Smooth muscle cell (in vitro differentiated cells): ENCODE data around the gene ASB10. TPM values are rescaled to one million over a fixed set of nuclear protein-coding genes. Genes with fewer than 3 reads are reported as not detected.

Source experiments
- DNase-seq: peaks from one replicate; lab custom pipeline; 2025; ENCODE audit not compliant: unreplicated experiment; lab: John Stamatoyannopoulos, UW
- H2AFZ ChIP-seq: fragments of 200-600 bp; sonication (generic); 2 replicates; pipeline ENCODE4 v1.6.0; 2016; ENCODE audit warnings: antibody characterized with exemption, low read depth, mild to moderate bottlenecking
- H3F3A ChIP-seq: fragments of 200-600 bp; sonication (generic); 2 replicates; pipeline ENCODE4 v1.6.0; 2017; ENCODE audit warnings: antibody characterized with exemption, low read depth
- H3K27ac ChIP-seq: fragments of 200-600 bp; sonication (generic); 2 replicates; pipeline ENCODE4 v1.5.1; 2016; ENCODE audit warnings: low read depth, mild to moderate bottlenecking
- H3K27me3 ChIP-seq: fragments of 200-600 bp; sonication (generic); 2 replicates; pipeline ENCODE4 v1.6.1; 2016; ENCODE audit warnings: low read depth, mild to moderate bottlenecking
- H3K36me3 ChIP-seq: fragments of 200-600 bp; sonication (generic); 2 replicates; pipeline ENCODE4 v1.5.1; 2016; ENCODE audit warnings: low read depth
- H3K4me1 ChIP-seq: fragments of 200-600 bp; sonication (generic); 2 replicates; pipeline ENCODE4 v1.5.1; 2016; ENCODE audit warnings: low read depth
- H3K4me2 ChIP-seq: fragments of 200-600 bp; sonication (generic); 2 replicates; pipeline ENCODE4 v1.6.0; 2016; ENCODE audit warnings: mild to moderate bottlenecking
- H3K4me3 ChIP-seq: fragments of 200-600 bp; sonication (generic); 2 replicates; pipeline ENCODE4 v1.5.1; 2016; ENCODE audit warnings: mild to moderate bottlenecking
- H3K79me2 ChIP-seq: fragments of 200-600 bp; sonication (generic); 2 replicates; pipeline ENCODE4 v1.6.0; 2016; ENCODE audit warnings: low read depth, mild to moderate bottlenecking
- H3K9ac ChIP-seq: fragments of 200-600 bp; sonication (generic); 2 replicates; pipeline ENCODE4 v1.6.0; 2016; ENCODE audit warnings: low read depth
- H3K9me3 ChIP-seq: fragments of 200-600 bp; sonication (generic); replicated peaks from 2 replicates; pipeline ENCODE4 v1.5.1; 2016; ENCODE audit warnings: low read depth
- H4K20me1 ChIP-seq: fragments of 200-600 bp; sonication (generic); 2 replicates; pipeline ENCODE4 v1.6.0; 2016; ENCODE audit warnings: low read depth
- WGBS: methylation state at CpG from one replicate; pipeline ENCODE4 v1.1.7; 2016; ENCODE audit warnings: low lambda C conversion rate; 5-methylcytosine and 5-hydroxymethylcytosine counted together
- polyA plus RNA-seq: library from polyadenylated mRNA; unstranded; fragments of >200 nt; fragmentation: Nextera tagmentation; extraction: Ambion mirVana; gene quantifications from 2 replicates; pipeline ENCODE4 v1.2.1, GENCODE V29; 2016
- total RNA-seq: library from RNA; depleted of rRNA; stranded (reverse); fragments of >200 nt; gene quantifications from 2 replicates; pipeline ENCODE4 v1.2.3, GENCODE V29; 2014
- TF ChIP-seq, protein P1 (sequence below): fragments of 200-600 bp; sonication (generic); IDR thresholded peaks from 2 replicates; pipeline ENCODE4 v1.5.1; 2017; ENCODE audit warnings: borderline replicate concordance, mild to moderate bottlenecking, antibody characterized with exemption; ENCODE audit not compliant: insufficient read depth, poor library complexity, severe bottlenecking

Gene ASB10
- total and polyA plus RNA-seq, 2 experiments from 2014 or later = not detected

DNA sequence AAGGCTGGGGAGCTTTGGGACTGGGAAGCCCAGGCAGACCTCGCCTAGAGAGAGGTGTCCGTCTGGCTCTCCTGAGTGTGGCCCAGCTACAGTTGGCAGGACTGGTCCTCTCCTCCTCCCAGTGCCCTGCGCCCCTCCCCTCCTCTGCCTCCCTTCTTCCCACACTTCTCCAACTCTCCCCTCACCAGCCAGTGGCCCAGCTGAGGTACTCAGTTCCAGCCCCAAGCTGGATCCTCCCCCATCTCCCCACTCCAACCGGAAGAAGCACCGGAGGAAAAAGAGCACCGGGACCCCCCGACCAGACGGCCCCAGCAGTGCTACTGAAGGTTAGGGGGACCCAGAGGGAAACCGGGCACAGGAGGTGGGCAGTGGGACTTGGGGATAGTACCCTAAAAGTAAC lies 47.3 kb downstream of the ASB10 start:
- WGBS = 94% methylated on average over 9 of the region's 9 CpGs

DNA sequence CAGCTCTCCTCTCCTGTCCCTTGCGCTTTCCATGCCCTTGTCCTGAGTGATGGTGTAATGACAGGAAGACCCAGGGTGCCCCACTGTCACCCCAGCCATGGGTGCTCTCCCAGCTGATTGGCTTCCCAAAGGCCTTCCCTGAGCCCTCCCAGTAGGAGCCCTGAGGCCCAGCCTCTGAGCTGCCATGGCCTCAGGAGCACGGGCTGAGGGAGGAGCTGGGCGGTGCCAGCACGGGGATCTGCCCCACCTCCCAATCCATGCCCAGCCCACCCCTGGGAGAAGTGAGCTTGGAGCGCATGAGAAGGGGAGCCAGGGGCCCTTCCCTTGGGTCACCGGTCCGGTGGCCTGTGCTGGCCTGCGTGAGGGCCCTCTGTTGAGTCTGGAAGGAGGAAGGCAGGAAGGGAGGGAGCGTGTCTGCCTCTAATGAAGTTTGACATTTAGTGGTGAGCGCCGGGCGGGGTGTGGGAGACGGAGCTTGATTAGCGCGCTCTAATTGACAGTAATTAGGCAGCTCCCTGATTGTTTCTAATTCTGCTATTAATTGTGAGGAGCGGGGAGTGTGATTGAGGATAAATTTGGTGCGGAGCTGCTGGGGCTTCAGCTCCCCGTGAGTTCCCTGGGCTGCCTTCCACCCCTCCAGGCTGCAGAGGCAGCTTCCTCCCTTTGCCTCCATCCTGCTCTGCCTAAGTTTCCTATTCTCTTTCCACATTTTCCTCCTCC lies 47.8 kb downstream of the ASB10 start:
- Histone ChIP-seq H3K9ac (no peak overlapping the region), H3K27me3 (no peaks in the 10 kb centered on the region), H3F3A (no peaks in the 10 kb centered on the region), H3K27ac (no peak overlapping the region), H3K79me2 (no peaks in the 10 kb centered on the region), H4K20me1 (peaks cover 10% of the 10 kb centered on the region), H3K4me2 (no peak overlapping the region), H3K9me3 (no peaks in the 10 kb centered on the region), H3K4me1 (peaks cover 16% of the 10 kb centered on the region), H3K36me3 (no peaks in the 10 kb centered on the region), H2AFZ (no peak overlapping the region), H3K4me3 (no peak overlapping the region)
- no peak for DNase-seq
- TF ChIP-seq, protein P1, sequence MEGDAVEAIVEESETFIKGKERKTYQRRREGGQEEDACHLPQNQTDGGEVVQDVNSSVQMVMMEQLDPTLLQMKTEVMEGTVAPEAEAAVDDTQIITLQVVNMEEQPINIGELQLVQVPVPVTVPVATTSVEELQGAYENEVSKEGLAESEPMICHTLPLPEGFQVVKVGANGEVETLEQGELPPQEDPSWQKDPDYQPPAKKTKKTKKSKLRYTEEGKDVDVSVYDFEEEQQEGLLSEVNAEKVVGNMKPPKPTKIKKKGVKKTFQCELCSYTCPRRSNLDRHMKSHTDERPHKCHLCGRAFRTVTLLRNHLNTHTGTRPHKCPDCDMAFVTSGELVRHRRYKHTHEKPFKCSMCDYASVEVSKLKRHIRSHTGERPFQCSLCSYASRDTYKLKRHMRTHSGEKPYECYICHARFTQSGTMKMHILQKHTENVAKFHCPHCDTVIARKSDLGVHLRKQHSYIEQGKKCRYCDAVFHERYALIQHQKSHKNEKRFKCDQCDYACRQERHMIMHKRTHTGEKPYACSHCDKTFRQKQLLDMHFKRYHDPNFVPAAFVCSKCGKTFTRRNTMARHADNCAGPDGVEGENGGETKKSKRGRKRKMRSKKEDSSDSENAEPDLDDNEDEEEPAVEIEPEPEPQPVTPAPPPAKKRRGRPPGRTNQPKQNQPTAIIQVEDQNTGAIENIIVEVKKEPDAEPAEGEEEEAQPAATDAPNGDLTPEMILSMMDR = no peak
- WGBS = 85% methylated on average over 18 of the region's 18 CpGs

More for the DNA sequence above, 47.3 kb downstream of the ASB10 start:
- Histone ChIP-seq H3K27ac (no peak overlapping the region), H3K9me3 (no peaks in the 10 kb centered on the region), H3K27me3 (no peaks in the 10 kb centered on the region), H3K79me2 (no peaks in the 10 kb centered on the region), H3K36me3 (no peaks in the 10 kb centered on the region), H4K20me1 (peaks cover 10% of the 10 kb centered on the region), H3K4me3 (no peak overlapping the region), H3K9ac (no peak overlapping the region), H3K4me2 (no peak overlapping the region), H3F3A (no peaks in the 10 kb centered on the region), H2AFZ (no peak overlapping the region), H3K4me1 (peaks cover 16% of the 10 kb centered on the region)
- TF ChIP-seq, protein P1 = no peak
- no peak for DNase-seq

DNA sequence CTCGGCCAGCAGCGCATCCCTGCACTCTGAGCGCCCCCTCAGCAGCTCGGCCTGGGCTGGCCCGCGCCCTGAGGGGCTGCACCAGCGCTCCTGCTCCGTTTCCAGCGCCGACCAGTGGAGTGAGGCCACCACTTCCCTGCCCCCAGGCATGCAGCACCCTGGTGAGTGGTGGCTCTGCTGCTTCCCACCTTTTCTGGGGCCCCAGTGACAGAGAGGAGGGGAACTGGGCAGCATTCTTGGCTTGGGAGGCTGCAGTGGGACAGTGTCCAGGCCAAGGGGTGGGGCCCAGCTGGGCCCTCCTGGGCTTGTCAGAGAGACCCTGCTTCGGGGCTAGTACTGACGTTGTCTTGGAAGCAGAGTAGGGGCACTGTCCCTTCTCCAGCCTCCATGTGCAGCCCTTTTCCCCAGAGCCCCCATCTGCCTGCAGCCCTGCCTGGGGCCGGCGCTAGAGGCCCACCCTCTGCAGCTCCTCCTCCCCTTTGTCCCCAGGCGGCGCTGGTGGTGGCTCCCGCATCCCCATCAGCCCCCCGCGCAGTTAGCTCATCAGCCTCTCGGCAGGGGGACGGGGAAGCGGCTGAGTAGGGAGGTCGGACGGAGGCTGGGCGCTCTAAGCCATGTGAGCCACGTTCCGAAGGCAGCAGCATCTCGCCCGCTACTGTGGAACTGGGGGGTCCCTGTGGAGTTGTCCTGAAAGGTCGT lies 48.7 kb downstream of the ASB10 start:
- Histone ChIP-seq H3F3A (no peaks in the 10 kb centered on the region), H3K27ac (no peak overlapping the region), H3K9me3 (no peaks in the 10 kb centered on the region), H3K79me2 (no peaks in the 10 kb centered on the region), H3K9ac (no peak overlapping the region), H3K4me3 (no peak overlapping the region), H3K27me3 (no peaks in the 10 kb centered on the region), H4K20me1 (peaks cover 18% of the 10 kb centered on the region), H3K36me3 (no peaks in the 10 kb centered on the region), H3K4me2 (no peak overlapping the region), H2AFZ (no peak overlapping the region), H3K4me1 (peaks cover 16% of the 10 kb centered on the region)
- no peak for DNase-seq
- TF ChIP-seq, protein P1 = no peak
- 84% methylated on average over 28 of the region's 30 CpGs for WGBS
